A549 (cell line): ENCODE data around the gene PI4KA.

ENCODE experiments used
- BHLHE40 ChIP-seq: IDR thresholded peaks from 2 replicates; pipeline ENCODE4 v1.6.1; 2012; ENCODE audit warnings: low read depth, low read length, inconsistent platforms
- ESRRA ChIP-seq: fragments of 150-350 bp; IDR thresholded peaks from 2 replicates; pipeline ENCODE4 v1.6.1; 2014; ENCODE audit warnings: mild to moderate bottlenecking, low read length, borderline replicate concordance
- MAFK ChIP-seq: fragments of 450-650 bp; IDR thresholded peaks from 2 replicates; pipeline ENCODE4 v1.6.1; 2014; ENCODE audit not compliant: partially characterized antibody
- MAZ ChIP-seq: fragments of 150-350 bp; IDR thresholded peaks from 2 replicates; pipeline ENCODE4 v1.6.1; 2014; ENCODE audit warnings: antibody characterized with exemption, low read depth, low read length, borderline replicate concordance
- POLR2A ChIP-seq: IDR thresholded peaks from 2 replicates; pipeline ENCODE4 v1.6.1; 2012; ENCODE audit warnings: mild to moderate bottlenecking, low read length
- RAD21 ChIP-seq, 2 experiments: fragments of >200 bp in 1 of 2; sonication (Bioruptor Twin) in 1 of 2; formaldehyde crosslinking in 1 of 2; IDR thresholded peaks in 1 of 2; conservative IDR thresholded peaks in 1 of 2; 2 replicates in 1 of 2; 3 replicates in 1 of 2; pipeline ENCODE4 v1.6.1; 2012 to 2018; ENCODE audit warnings: inconsistent platforms in 1 of 2
- TF ChIP-seq, protein P1 (sequence below): fragments of >200 bp; sonication (Bioruptor Twin); formaldehyde crosslinking; IDR thresholded peaks from 3 replicates; pipeline ENCODE4 v1.5.1; 2016
- TF ChIP-seq, protein P2 (sequence below): IDR thresholded peaks from 2 replicates; pipeline ENCODE4 v1.6.1; 2012
- TF ChIP-seq, protein P3 (sequence below): fragments of 450-650 bp; IDR thresholded peaks from 2 replicates; pipeline ENCODE4 v1.6.1; 2014; ENCODE audit warnings: antibody characterized with exemption
- TF ChIP-seq, protein P4 (sequence below): fragments of 250-450 bp; sonication (Bioruptor Pico); IDR thresholded peaks from 2 replicates; pipeline ENCODE4 v1.5.0; 2020; ENCODE audit warnings: low read depth, mild to moderate bottlenecking, moderate library complexity

DNA sequence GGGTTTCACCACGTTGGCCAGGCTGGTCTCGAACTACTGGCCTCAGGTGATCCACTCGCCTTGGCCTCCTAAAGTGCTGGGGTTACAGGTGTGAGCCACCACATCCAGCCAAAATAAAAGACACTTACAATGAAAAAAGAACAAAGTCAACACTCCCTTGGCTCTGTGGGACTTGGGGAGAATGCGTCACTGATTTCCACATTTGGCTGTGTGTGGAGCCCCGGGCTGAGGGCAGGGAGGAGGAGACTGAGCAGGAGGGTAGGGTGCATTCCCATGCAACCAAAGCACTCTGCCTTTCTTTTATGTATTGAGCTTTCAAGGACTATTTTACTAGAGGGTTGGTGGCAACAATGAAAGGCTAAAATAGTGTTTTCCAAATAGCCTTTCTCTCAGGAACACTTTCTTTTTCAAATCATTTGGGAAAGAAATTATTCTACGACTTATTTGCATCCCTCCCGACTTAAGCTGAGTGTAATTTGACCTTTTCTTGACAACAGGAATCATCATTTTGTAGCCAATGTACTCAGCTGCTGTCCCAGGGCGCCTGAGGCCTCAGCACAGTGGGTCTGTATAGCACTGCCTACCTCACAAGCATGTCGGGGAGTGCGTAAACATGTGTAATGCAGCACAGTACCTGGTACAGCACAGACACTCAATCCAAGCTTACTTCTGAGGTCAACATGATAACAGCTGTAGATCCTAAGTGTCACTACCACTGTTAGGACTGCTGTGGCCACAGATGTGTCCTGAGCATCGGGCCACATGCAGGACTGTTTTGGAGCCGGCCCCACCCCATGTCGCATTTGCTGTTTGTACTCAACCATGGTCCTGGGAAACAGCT lies 94.8 kb downstream of the PI4KA start:
- TF ChIP-seq, protein P1, sequence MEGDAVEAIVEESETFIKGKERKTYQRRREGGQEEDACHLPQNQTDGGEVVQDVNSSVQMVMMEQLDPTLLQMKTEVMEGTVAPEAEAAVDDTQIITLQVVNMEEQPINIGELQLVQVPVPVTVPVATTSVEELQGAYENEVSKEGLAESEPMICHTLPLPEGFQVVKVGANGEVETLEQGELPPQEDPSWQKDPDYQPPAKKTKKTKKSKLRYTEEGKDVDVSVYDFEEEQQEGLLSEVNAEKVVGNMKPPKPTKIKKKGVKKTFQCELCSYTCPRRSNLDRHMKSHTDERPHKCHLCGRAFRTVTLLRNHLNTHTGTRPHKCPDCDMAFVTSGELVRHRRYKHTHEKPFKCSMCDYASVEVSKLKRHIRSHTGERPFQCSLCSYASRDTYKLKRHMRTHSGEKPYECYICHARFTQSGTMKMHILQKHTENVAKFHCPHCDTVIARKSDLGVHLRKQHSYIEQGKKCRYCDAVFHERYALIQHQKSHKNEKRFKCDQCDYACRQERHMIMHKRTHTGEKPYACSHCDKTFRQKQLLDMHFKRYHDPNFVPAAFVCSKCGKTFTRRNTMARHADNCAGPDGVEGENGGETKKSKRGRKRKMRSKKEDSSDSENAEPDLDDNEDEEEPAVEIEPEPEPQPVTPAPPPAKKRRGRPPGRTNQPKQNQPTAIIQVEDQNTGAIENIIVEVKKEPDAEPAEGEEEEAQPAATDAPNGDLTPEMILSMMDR: no peak
- TF ChIP-seq BHLHE40: no peak
- TF ChIP-seq, protein P2, sequence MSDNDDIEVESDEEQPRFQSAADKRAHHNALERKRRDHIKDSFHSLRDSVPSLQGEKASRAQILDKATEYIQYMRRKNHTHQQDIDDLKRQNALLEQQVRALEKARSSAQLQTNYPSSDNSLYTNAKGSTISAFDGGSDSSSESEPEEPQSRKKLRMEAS: no peak
- TF ChIP-seq ESRRA: no peak
- no peak for TF ChIP-seq MAFK
- TF ChIP-seq POLR2A: no peak
- TF ChIP-seq, protein P3, sequence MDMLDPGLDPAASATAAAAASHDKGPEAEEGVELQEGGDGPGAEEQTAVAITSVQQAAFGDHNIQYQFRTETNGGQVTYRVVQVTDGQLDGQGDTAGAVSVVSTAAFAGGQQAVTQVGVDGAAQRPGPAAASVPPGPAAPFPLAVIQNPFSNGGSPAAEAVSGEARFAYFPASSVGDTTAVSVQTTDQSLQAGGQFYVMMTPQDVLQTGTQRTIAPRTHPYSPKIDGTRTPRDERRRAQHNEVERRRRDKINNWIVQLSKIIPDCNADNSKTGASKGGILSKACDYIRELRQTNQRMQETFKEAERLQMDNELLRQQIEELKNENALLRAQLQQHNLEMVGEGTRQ: no peak
- TF ChIP-seq, protein P4, sequence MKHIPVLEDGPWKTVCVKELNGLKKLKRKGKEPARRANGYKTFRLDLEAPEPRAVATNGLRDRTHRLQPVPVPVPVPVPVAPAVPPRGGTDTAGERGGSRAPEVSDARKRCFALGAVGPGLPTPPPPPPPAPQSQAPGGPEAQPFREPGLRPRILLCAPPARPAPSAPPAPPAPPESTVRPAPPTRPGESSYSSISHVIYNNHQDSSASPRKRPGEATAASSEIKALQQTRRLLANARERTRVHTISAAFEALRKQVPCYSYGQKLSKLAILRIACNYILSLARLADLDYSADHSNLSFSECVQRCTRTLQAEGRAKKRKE (CRISPR knock-in tag): no peak
- TF ChIP-seq RAD21 (conservative IDR thresholded peaks at IDR 0.05 in 1 of 2, IDR thresholded peaks at IDR 0.05 in 1 of 2): no peak
- no peak for TF ChIP-seq MAZ
